ENCODE measurements around the gene ATG9A.

DNA sequence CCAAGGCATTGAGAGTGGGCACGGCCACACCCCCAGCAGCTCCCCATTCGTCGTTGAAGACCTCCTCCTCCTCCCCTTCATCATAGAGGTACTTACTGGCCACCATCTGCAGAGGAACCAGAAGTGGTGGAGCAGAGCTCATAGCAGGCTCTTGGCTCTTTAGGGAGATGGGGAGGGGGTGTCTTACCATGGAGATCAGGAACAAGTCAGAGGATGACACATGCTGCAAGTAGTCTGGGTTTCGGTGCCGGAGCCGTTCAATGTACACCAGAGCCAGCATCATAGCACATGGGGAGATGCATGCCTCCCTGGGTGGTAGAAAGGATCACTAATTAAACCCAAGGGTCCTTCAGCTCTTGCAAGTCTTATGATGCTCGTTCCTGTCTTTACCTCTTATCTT lies 54.6 kb downstream of the ATG9A start:
- TF ChIP-seq, protein P1, sequence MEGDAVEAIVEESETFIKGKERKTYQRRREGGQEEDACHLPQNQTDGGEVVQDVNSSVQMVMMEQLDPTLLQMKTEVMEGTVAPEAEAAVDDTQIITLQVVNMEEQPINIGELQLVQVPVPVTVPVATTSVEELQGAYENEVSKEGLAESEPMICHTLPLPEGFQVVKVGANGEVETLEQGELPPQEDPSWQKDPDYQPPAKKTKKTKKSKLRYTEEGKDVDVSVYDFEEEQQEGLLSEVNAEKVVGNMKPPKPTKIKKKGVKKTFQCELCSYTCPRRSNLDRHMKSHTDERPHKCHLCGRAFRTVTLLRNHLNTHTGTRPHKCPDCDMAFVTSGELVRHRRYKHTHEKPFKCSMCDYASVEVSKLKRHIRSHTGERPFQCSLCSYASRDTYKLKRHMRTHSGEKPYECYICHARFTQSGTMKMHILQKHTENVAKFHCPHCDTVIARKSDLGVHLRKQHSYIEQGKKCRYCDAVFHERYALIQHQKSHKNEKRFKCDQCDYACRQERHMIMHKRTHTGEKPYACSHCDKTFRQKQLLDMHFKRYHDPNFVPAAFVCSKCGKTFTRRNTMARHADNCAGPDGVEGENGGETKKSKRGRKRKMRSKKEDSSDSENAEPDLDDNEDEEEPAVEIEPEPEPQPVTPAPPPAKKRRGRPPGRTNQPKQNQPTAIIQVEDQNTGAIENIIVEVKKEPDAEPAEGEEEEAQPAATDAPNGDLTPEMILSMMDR (IDR thresholded peaks at IDR 0.05): no peak
- TF ChIP-seq POLR2A (IDR thresholded peaks at IDR 0.05): no peak

Measured in body of pancreas (tissue), 4 donors.